Measurements from ENCODE around the gene DCDC2C. TPM values are rescaled to one million over a fixed set of nuclear protein-coding genes. Genes with fewer than 3 reads are reported as not detected.

The DCDC2C gene, protein sequence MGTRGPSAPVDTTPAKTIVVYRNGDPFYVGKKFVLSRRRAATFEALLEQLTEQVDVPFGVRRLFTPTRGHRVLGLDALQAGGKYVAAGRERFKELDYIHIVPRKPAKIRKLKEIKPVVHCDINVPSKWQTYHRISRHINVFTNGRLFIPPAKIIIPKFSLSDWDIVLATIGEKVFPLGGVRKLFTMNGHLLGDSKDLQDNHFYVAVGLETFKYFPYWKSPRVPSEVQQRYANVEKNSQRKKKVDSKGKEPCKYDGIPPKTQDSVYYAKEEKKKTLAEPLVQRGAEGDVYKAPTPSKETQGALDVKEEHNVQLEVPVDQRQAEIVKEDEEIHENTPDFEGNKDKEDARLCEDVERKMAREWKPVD
- not detected in 2 replicates for total RNA-seq

DNA sequence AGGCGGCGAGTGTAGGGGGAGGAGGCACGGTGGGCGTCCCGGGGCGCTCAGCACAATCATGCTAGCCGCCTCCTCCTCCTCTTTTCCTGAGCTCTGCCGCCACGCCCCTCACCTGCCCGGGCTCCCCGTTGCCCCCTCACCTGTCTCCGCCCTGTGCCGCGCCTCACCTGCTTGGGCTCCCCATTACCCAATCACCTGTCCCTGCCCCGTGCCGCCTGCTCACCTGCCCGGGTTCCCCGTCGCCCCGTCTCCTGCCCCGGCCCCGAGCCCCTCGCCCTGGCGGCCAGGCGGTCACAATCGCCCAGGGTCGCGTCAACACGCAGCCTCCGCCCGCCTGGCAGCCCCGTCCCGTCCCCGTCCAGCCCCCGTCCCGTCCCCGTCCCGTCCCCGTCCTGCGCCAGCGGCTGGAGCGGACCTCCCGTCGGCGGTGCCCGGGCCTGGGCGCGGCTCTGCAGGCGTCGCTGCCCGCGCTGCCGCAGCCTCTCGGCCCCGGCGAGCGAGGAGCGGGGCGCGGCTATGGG, at the start of gene DCDC2C:
TSS of gene DCDC2C (plus strand) at position 340 of the 521 bp plus-strand sequence. CDS start at position 517, 177 bp downstream.

DNA sequence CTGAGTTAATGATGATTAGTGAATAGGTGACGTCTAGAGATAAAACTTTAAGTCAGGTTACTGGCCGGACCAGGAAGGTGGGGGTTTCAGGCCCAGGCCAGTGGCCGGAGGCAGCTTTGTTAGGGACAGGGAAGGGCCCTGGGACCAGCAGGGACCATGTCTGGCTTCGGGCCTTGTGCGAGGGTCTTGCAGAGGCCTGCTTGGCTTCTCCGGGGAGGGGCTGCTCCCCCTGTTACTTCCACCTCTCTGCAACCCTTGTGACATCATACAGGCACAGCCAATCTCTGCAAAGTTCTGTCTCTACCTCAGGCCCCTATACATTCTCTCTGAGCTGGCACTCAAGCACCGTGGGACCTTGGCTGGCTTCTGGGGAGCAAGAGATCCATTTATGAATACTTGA, 45.5 kb upstream of the DCDC2C start, which contains the start of gene ALLC:
TSS of gene ALLC (plus strand) at position 320 of the 400 bp plus-strand sequence. CDS start 12,958 bp downstream, outside the sequence.

Other genes with a start within 250 kb of the DCDC2C start
- gene ADI1, start 184.0 kb upstream of the DCDC2C start, total RNA-seq: 74.6 and 76.3 TPM in 2 replicates
- 16.5 and 20.5 TPM in 2 replicates for gene RNASEH1, start 145.2 kb upstream of the DCDC2C start, total RNA-seq
- 1,334 and 1,576 TPM in 2 replicates for gene RPS7, start 128.3 kb upstream of the DCDC2C start, total RNA-seq
- 0.39 TPM in 1 of 2 replicates, not detected in the other for gene COLEC11, start 108.5 kb upstream of the DCDC2C start, total RNA-seq
- gene ALLC, start 45.4 kb upstream of the DCDC2C start, total RNA-seq: not detected in 2 replicates